Astrocyte (in vitro differentiated cells and primary cell): Measurements from ENCODE around the gene NOX3.

Experiments used
- CTCF ChIP-seq: IDR thresholded peaks from 2 replicates; pipeline ENCODE4 v1.5.1; 2011; ENCODE audit warnings: low read depth, mild to moderate bottlenecking, inconsistent platforms, low read length, moderate library complexity; ENCODE audit not compliant: insufficient read depth
- EZH2 ChIP-seq: IDR thresholded peaks from 2 replicates; pipeline ENCODE4 v1.6.1; 2012; ENCODE audit warnings: mild to moderate bottlenecking, low read length, inconsistent platforms; ENCODE audit not compliant: insufficient read depth

GRCh38 chr6:155483858-155484257, 28.2 kb upstream of the NOX3 start:
- TF ChIP-seq CTCF (no peak), EZH2 (no peak)
